HEK293T (cell line): ENCODE results near the gene ZNF260.

ENCODE experiments used
- CTCF ChIA-PET: fragments of 350-600 bp; formaldehyde crosslinking; extraction: SDS; loops from one replicate; lab custom pipeline; 2021; ENCODE audit warnings: antibody characterized with exemption, inconsistent platforms; lab: Yijun Ruan, JAX
- POLR2A ChIA-PET: fragments of 350-600 bp; formaldehyde crosslinking; extraction: SDS; loops from one replicate; lab custom pipeline; 2020; ENCODE audit warnings: antibody characterized with exemption, inconsistent platforms; lab: Yijun Ruan, JAX
- DNase-seq: peaks from one replicate; pipeline ENCODE4 v3.0.0; 2012; ENCODE audit warnings: mixed read lengths; ENCODE audit errors: extremely low spot score
- ARNT ChIP-seq: fragments of 450-650 bp; IDR thresholded peaks from 2 replicates; pipeline ENCODE4 v1.6.1; 2017; ENCODE audit warnings: mild to moderate bottlenecking
- BHLHE40 ChIP-seq: fragments of 450-650 bp; IDR thresholded peaks from 2 replicates; pipeline ENCODE4 v1.6.1; 2016; ENCODE audit warnings: mild to moderate bottlenecking, moderate library complexity, borderline replicate concordance
- CTBP1 ChIP-seq: fragments of 450-650 bp; IDR thresholded peaks from 2 replicates; pipeline ENCODE4 v1.6.1; 2016; ENCODE audit warnings: borderline replicate concordance
- ELF4 ChIP-seq: fragments of 450-650 bp; IDR thresholded peaks from 2 replicates; pipeline ENCODE4 v1.6.1; 2017; ENCODE audit warnings: antibody characterized with exemption
- FOXA1 ChIP-seq: fragments of 450-650 bp; IDR thresholded peaks from 2 replicates; pipeline ENCODE4 v1.6.1; 2016; ENCODE audit warnings: mild to moderate bottlenecking
- FOXK2 ChIP-seq: fragments of 450-650 bp; IDR thresholded peaks from 2 replicates; pipeline ENCODE4 v1.6.1; 2016; ENCODE audit warnings: mild to moderate bottlenecking
- FOXM1 ChIP-seq: fragments of 450-650 bp; IDR thresholded peaks from 2 replicates; pipeline ENCODE4 v1.6.1; 2017; ENCODE audit warnings: mild to moderate bottlenecking, borderline replicate concordance
- HDGF ChIP-seq: fragments of 450-650 bp; IDR thresholded peaks from 2 replicates; pipeline ENCODE4 v1.6.1; 2017; ENCODE audit warnings: antibody characterized with exemption, borderline replicate concordance
- L3MBTL2 ChIP-seq: fragments of 450-650 bp; conservative IDR thresholded peaks from 2 replicates; pipeline ENCODE4 v1.6.1; 2016; ENCODE audit warnings: mild to moderate bottlenecking
- LEF1 ChIP-seq: fragments of 450-650 bp; IDR thresholded peaks from 2 replicates; pipeline ENCODE4 v1.6.1; 2017; ENCODE audit warnings: mild to moderate bottlenecking, borderline replicate concordance
- NFRKB ChIP-seq: fragments of 450-650 bp; IDR thresholded peaks from 2 replicates; pipeline ENCODE4 v1.6.1; 2016; ENCODE audit warnings: mild to moderate bottlenecking, moderate library complexity
- SP1 ChIP-seq: fragments of 450-650 bp; IDR thresholded peaks from 2 replicates; pipeline ENCODE4 v1.6.1; 2017
- SUZ12 ChIP-seq: fragments of 450-650 bp; IDR thresholded peaks from 2 replicates; pipeline ENCODE4 v1.6.1; 2016; ENCODE audit warnings: mild to moderate bottlenecking
- TARDBP ChIP-seq: fragments of 450-650 bp; IDR thresholded peaks from 2 replicates; pipeline ENCODE4 v1.6.1; 2016
- ZNF384 ChIP-seq: fragments of 450-650 bp; IDR thresholded peaks from 2 replicates; pipeline ENCODE4 v1.6.1; 2016
- TF ChIP-seq, protein P1 (sequence below): fragments of 450-650 bp; IDR thresholded peaks from 2 replicates; pipeline ENCODE4 v1.6.1; 2016

The ZNF260 gene

DNA sequence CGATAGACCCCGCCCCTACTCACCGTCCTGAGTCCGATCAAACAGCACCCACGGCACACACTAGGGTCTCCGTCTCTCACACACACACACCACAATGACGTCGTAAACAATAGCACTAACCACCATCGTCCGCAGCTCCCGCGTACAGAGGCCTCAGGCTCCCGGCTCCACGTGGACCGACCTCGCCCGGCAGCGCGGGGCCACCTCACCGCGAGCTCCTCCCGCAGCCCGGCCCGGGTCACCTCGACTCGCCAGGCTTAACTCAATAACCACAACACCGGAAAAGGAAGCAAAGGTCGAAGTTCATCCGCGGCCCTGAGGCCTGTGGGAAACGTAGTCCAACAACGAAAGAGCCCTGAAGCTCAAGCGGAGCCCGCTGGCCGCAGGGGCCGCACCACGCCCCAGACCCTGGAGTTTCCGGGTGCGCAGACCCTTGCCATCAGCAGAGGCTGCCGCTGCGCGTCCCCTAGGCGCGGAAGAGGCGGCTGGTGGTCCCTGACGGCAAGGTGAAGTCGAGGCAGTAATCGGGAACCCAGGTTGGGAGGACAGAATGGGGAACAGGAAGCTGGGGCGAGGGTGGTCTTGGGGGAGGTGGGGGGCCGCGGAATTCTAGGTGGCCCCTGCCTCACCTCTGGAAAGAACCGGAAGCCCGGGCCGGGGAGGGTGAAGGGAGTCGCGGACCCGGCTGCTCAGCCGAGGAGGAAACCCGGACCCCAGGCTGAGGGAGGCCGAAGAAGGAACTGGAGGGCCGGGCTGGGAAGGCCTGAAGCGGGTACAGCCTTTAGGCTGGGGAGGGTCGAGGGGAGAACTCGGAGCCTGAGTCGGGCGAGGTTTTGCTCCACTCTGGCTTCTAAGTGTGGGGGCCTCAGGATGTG, 45.2 kb upstream of the ZNF260 start, which contains the start of gene ZNF529:
ZNF529 (minus strand) TSS at position 273 of the 875 bp plus-strand sequence. CDS start 946 bp downstream, outside the sequence.
- TF ChIP-seq L3MBTL2: peak; percentile 98
- TF ChIP-seq SP1: no peak
- TF ChIP-seq CTBP1: no peak
- no peak for TF ChIP-seq ZNF384
- TF ChIP-seq, protein P1, sequence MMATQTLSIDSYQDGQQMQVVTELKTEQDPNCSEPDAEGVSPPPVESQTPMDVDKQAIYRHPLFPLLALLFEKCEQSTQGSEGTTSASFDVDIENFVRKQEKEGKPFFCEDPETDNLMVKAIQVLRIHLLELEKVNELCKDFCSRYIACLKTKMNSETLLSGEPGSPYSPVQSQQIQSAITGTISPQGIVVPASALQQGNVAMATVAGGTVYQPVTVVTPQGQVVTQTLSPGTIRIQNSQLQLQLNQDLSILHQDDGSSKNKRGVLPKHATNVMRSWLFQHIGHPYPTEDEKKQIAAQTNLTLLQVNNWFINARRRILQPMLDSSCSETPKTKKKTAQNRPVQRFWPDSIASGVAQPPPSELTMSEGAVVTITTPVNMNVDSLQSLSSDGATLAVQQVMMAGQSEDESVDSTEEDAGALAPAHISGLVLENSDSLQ: no peak
- TF ChIP-seq LEF1: no peak
- TF ChIP-seq ELF4: peak; percentile 68
- no peak for TF ChIP-seq HDGF
- TF ChIP-seq FOXM1: no peak
- TF ChIP-seq FOXA1: no peak
- TF ChIP-seq BHLHE40: no peak
- no peak for TF ChIP-seq NFRKB
- TF ChIP-seq FOXK2: no peak
- TF ChIP-seq ARNT: no peak
- TF ChIP-seq SUZ12: no peak
- ChIA-PET CTCF (no interaction called here), POLR2A (interaction anchor here (0.6 to 1.8 kb wide), 11 partner anchors 23 to 505 kb away, joined by 3 to 22 read pairs (median 4); partner anchors contain the start of genes ZNF260, ZNF345, ZNF382 and ZNF420)
- DNase-seq: peak; percentile 83

DNA sequence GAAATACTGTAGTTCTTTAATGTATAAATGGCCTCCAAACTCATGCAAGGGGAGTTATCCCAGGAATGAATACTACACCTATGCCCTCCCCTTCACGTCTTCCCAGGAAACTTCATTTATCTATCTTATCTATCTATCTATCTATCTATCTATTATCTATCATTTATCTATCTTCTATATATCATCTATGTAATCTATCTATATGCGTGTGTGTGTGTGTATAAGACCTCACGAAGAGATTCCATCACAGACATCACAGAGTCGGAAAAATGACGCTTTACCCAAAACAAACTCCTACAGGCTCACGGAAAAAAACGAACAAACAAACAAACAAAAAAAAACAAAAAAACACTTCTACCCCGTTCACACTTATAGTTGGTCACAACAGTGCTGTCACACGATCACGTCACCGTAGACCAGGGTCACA, 44.5 kb upstream of the ZNF260 start:
- CTCF ChIA-PET: no interaction called here
- POLR2A ChIA-PET: interaction anchor here (0.6 to 1.8 kb wide), 11 partner anchors 24 to 506 kb away, joined by 3 to 22 read pairs (median 4); partner anchors contain the start of genes ZNF260, ZNF345, ZNF382 and ZNF420
- no peak for DNase-seq
- TF ChIP-seq ELF4 (no peak), L3MBTL2 (no peak), BHLHE40 (no peak), FOXK2 (no peak), FOXA1 (no peak), CTBP1 (no peak), NFRKB (no peak), LEF1 (no peak), TARDBP (no peak), HDGF (no peak)
- TF ChIP-seq, protein P1: no peak; the same call in 1 of the 2 replicates

DNA sequence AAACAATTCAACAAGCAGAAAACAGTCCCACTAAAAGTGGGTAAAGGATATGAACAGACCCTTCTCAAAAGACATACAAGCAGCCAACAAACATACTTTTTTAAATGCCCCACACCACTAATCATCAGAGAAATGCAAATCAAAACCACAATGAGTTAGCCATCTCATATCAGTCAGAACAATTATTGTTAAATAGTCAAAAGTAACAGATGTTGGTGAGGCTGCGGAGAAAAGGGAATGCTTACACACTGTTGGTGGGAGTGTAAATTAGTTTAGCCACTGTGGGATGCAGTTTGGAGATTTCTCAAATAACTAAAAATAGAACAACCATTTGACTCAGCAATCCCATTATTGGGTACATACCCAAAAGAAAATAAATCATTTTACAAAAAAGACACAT, 36.3 kb upstream of the ZNF260 start:
- DNase-seq: no peak
- TF ChIP-seq L3MBTL2 (no peak), TARDBP (no peak), ARNT (no peak), NFRKB (no peak), ELF4 (no peak), FOXA1 (no peak), BHLHE40 (no peak), FOXM1 (no peak), LEF1 (no peak), SP1 (no peak)
- TF ChIP-seq, protein P1: no peak
- POLR2A ChIA-PET: no interaction called here
- CTCF ChIA-PET: no interaction called here

DNA sequence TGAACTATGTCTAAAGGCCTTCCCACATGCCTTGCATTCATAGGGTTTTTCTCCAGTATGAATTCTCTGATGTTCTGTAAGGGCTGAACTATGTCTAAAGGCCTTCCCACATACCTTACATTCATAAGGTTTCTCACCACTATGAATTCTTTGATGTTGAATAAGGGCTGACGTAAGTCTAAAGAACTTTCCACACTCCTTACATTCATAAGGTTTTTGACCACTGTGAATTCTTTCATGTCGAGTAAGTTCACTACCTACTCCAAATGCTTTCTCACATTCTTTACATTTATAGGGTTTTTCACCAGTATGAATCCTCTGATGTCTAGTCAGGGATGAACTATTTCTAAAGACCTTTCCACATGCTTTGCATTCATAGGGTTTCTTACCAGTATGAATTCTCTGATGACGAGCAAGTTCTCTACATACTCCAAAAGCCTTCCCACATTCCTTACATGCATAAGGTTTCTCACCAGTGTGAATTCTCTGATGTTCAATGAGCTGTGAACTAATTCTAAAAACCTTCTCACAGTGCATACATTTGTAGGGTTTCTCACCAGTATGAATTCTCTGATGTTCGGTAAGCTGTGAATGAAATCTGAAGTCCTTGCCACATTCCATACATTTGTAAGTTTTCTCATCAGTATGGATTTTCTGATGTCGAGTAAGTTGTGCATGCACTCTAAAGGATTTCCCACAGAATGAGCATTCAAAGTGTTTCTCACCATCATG, 19.1 kb upstream of the ZNF260 start:
- CTCF ChIA-PET: no interaction called here
- TF ChIP-seq ARNT (no peak), CTBP1 (no peak), FOXK2 (no peak), FOXM1 (no peak), BHLHE40 (no peak), ZNF384 (no peak), L3MBTL2 (no peak), FOXA1 (no peak), LEF1 (no peak), SP1 (no peak), ELF4 (no peak), NFRKB (no peak), TARDBP (no peak), HDGF (no peak), SUZ12 (no peak)
- TF ChIP-seq, protein P1: no peak
- DNase-seq: no peak
- POLR2A ChIA-PET: no interaction called here
